Activated CD4-positive, alpha-beta T cell treated with anti-CD3 and anti-CD28 coated beads, Interleukin-2, amount 10 ng/mL, durations not matched to agents 7 days and 5 days (primary cell): Measurements from ENCODE around the gene TBC1D22A. TPM values are rescaled to one million over a fixed set of nuclear protein-coding genes. Genes with fewer than 3 reads are reported as not detected.
"Not testable (repeated sequence)": the region's sequence is repeated elsewhere in the genome, so short reads cannot be mapped to it uniquely, and the experiment has no call there.

Experiments used
- CTCF ChIA-PET: fragments of 350-600 bp; sonication (Branson Sonifier 250); formaldehyde crosslinking; loops from one replicate; lab custom pipeline; 2021; ENCODE audit warnings: antibody characterized with exemption; lab: Charles Lee
- POLR2A ChIA-PET: fragments of 350-600 bp; sonication (Branson Sonifier 250); formaldehyde crosslinking; loops from one replicate; lab custom pipeline; 2021; ENCODE audit warnings: antibody characterized with exemption; lab: Charles Lee
- DNase-seq: peaks from one replicate; pipeline ENCODE4 v3.0.0-alpha.2; 2020
- H3K27ac Mint-ChIP-seq: one replicate; pipeline ENCODE4 v1.8.0; 2021; ENCODE audit warnings: mild to moderate bottlenecking, moderate library complexity, mixed read lengths
- H3K27me3 Mint-ChIP-seq: one replicate; pipeline ENCODE4 v1.8.0; 2021; ENCODE audit warnings: mixed read lengths
- H3K36me3 Mint-ChIP-seq: one replicate; pipeline ENCODE4 v1.8.0; 2021; ENCODE audit warnings: low read depth, mixed read lengths
- H3K4me1 Mint-ChIP-seq: one replicate; pipeline ENCODE4 v1.8.0; 2021; ENCODE audit warnings: mixed read lengths
- H3K4me3 Mint-ChIP-seq: one replicate; pipeline ENCODE4 v1.8.0; 2021; ENCODE audit warnings: mild to moderate bottlenecking, moderate library complexity, mixed read lengths
- H3K9me3 Mint-ChIP-seq: one replicate; pipeline ENCODE4 v1.8.0; 2021; ENCODE audit warnings: mixed read lengths
- total RNA-seq, 2 experiments: library from RNA; stranded (reverse); gene quantifications; one replicate each; pipeline ENCODE4 v1.2.3, GENCODE V29; 2021

Gene TBC1D22A
- total RNA-seq, 2 experiments from 2014 or later: 34.1 to 39.2 TPM

- H3K27me3 Mint-ChIP-seq: no peaks in the 10 kb centered on the region
- H3K36me3 Mint-ChIP-seq: peaks cover 43% of the 10 kb centered on the region
- CTCF ChIA-PET: interaction anchor here (1.0 to 1.6 kb wide), 3 partner anchors 9 to 28 kb away, joined by 3 to 5 read pairs (median 4); no protein-coding TSS in a partner anchor
- peaks cover 12% of the 10 kb centered on the region for H3K4me1 Mint-ChIP-seq
- DNase-seq: no peak
- POLR2A ChIA-PET: no interaction called here
- no peak overlapping the region for H3K4me3 Mint-ChIP-seq
- H3K9me3 Mint-ChIP-seq: peaks cover 2% of the 10 kb centered on the region
- H3K27ac Mint-ChIP-seq: no peak overlapping the region
These were observed 53.7 kb downstream of the TBC1D22A start for GRCh38 chr22:46815896-46816731.

DNA sequence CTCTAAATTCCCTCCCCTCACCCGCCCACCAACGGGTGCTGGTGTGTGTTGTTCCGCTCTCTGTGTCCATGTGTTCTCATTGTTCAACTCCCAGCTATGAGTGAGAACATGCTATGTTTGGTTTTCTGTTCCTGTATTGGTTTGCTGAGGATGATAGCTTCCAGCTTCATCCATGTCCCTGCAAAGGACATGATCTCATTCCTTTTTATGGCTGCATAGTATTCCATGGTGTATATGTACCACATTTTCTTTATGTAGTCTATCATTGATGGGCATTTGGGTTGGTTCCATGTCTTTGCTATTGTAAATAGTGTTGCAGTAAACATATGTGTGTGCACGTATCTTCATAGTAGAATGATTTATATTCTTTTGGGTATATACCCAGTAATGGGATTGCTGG is 54.9 kb downstream of the TBC1D22A start:
- POLR2A ChIA-PET, H3K27me3 Mint-ChIP-seq, H3K27ac Mint-ChIP-seq, DNase-seq, H3K9me3 Mint-ChIP-seq, H3K4me3 Mint-ChIP-seq: not testable (repeated sequence)
- H3K36me3 Mint-ChIP-seq: peaks cover 45% of the 10 kb centered on the region
- peaks cover 12% of the 10 kb centered on the region for H3K4me1 Mint-ChIP-seq
- CTCF ChIA-PET: interaction anchor here (0.7 to 1.6 kb wide), 2 partner anchors 27 to 521 kb away, joined by 4 read pairs; no protein-coding TSS in a partner anchor

DNA sequence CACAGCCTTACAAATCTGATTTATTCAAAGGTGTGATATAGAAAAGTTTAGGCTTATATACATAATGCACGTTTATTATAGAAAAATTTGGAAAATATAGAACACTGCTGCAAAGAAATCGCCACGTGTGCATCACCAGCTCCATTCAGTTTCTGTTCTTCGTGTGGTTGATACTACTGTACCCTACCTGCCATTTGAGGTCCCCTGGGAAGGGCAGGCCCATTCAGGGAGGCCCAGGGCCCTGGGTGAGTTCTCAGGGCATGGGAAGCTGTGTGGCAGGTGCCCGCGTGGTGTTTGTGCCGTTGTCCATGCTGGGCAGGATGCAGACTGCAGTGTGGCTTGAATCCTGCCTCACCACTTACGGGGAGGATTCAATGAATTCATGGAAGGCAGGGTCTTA is 60.8 kb downstream of the TBC1D22A start:
- POLR2A ChIA-PET: no interaction called here
- Mint-ChIP-seq H3K9me3 (no peaks in the 10 kb centered on the region), H3K36me3 (peaks cover 32% of the 10 kb centered on the region), H3K27me3 (no peaks in the 10 kb centered on the region), H3K27ac (no peak overlapping the region), H3K4me1 (no peaks in the 10 kb centered on the region), H3K4me3 (no peak overlapping the region)
- DNase-seq: no peak
- CTCF ChIA-PET: no interaction called here

DNA sequence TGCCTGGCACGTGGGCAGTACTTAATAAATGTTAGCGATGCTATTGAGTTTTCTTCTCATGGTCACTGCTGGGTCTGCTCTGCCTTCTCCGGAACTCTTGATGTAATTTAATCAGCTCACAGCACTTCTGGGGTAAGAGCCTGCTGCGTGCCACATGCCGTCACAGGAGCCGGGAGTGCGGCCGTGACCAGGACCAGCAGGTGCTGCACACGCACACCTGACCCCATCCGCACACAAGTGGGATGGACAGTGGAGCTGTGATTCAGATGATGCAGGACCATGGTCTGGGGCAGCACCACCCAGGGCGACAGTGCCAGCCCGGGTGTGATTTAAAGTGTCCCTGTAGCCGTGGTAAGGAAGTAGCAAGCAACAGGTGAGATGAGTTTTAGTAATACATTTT is 61.2 kb downstream of the TBC1D22A start:
- Mint-ChIP-seq H3K27ac (no peak overlapping the region), H3K27me3 (no peaks in the 10 kb centered on the region), H3K36me3 (peaks cover 32% of the 10 kb centered on the region), H3K4me3 (no peak overlapping the region), H3K9me3 (no peaks in the 10 kb centered on the region), H3K4me1 (peaks cover under 1% of the 10 kb centered on the region)
- DNase-seq: no peak
- ChIA-PET POLR2A (no interaction called here), CTCF (no interaction called here)

DNA sequence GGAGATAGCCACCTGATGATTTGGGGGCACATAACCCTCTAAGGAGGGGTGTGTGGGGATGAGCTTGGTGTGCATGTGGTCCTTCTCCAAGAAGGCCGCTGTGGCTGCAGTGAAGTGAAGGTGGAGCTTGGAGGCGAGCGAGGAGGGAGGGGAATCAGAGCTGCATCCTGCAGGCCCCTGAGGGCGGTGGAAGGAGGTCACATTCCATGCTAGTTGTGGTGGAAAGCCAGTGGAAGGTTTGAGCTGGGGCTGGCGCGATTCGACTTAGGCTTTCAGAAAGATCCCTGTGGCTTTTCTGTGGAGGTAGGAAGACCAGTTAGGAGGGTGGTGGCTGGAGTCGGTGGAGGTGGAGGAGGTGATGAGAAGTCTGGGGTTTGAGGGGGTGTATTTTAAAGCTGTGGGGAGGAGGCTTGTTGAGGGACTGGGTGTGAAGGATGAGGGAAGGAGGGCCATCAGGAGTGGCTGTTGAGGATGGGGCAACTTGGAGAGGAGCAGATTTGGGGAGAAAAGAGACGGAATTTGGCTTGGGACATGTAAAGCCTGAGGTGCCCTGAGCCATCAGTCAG is 62.0 kb downstream of the TBC1D22A start:
- no peaks in the 10 kb centered on the region for H3K27me3 Mint-ChIP-seq
- CTCF ChIA-PET: interaction anchor here (1.3 kb wide), 1 partner anchor 8 kb away, joined by 3 read pairs; no protein-coding TSS in a partner anchor
- POLR2A ChIA-PET: no interaction called here
- H3K36me3 Mint-ChIP-seq: peaks cover 32% of the 10 kb centered on the region
- H3K9me3 Mint-ChIP-seq: no peaks in the 10 kb centered on the region
- H3K4me1 Mint-ChIP-seq: peaks cover 1% of the 10 kb centered on the region
- DNase-seq: no peak
- no peak overlapping the region for H3K4me3 Mint-ChIP-seq
- no peak overlapping the region for H3K27ac Mint-ChIP-seq

DNA sequence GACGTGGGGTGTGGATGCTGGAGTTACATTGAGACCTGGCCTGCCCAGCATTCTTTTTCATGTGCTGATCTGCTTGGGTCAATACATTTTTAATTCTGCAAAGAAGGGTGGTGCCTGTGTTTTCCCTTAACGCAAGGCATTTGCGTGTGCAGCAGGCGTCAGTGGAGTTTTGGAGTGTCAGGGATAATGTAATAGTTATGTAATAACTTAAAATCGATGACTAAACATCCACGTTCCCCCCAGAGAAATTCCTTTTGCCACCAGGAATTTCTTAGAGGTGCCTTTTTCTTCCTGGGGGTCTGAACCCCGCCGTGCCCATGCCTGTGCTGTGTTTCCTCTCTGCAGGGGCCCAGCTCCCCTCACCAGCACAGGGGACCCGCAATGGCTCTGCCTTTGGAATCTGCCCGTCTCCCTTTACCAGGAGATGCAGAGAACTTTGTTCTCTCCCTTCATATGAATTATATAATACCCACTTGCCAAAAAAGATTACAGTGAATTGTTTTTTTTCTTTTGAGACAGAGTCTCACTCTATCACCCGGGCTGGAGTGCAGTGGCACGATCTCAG is 62.6 kb downstream of the TBC1D22A start:
- Mint-ChIP-seq H3K4me3 (no peak overlapping the region), H3K4me1 (peaks cover 1% of the 10 kb centered on the region), H3K36me3 (peaks cover 32% of the 10 kb centered on the region), H3K9me3 (no peaks in the 10 kb centered on the region), H3K27ac (no peak overlapping the region), H3K27me3 (no peaks in the 10 kb centered on the region)
- no peak for DNase-seq
- POLR2A ChIA-PET: no interaction called here
- CTCF ChIA-PET: interaction anchor here (1.3 kb wide), 1 partner anchor 9 kb away, joined by 3 read pairs; no protein-coding TSS in a partner anchor

DNA sequence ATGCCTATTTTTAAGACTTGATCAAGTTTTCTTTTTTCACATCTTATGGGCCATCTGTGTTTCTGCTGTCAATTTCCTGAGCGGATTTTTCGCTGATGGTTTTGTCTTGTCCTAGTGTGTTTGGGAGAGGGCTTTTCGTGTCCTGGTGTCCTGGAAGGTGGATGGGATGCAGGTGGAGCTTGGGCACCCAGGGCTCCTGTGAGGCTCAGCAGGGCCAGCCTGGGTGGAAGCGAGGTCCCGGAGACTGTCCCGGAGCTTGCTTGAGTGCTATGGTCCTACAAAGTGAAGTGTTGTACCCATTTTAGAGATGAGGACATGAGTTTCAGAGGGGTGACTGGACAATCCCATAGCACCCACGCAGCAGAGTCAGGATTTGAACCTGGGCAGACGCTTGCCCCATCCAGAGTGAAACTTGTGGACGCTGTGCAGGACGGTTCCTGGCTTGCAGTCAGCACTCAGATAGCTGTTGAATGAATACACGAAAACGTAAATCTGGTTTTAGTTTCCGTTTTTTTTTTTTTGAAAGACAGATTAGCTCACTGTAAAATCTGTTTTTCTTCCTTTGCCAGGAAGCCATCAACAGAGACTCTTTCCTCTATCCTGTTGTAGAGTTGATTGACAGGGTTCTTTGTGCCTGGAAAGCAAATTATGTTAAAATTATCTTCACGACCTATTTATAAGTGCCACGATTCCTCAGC is 64.1 kb downstream of the TBC1D22A start:
- Mint-ChIP-seq H3K4me3 (no peak overlapping the region), H3K27me3 (no peaks in the 10 kb centered on the region), H3K9me3 (no peaks in the 10 kb centered on the region), H3K27ac (no peak overlapping the region), H3K36me3 (peaks cover 30% of the 10 kb centered on the region), H3K4me1 (peaks cover 1% of the 10 kb centered on the region)
- DNase-seq: no peak
- POLR2A ChIA-PET: interaction anchor here (0.6 kb wide), 1 partner anchor 514 kb away, joined by 3 read pairs; no protein-coding TSS in a partner anchor
- CTCF ChIA-PET: interaction anchor here (0.9 kb wide), 1 partner anchor 263 kb away, joined by 3 read pairs; no protein-coding TSS in a partner anchor

DNA sequence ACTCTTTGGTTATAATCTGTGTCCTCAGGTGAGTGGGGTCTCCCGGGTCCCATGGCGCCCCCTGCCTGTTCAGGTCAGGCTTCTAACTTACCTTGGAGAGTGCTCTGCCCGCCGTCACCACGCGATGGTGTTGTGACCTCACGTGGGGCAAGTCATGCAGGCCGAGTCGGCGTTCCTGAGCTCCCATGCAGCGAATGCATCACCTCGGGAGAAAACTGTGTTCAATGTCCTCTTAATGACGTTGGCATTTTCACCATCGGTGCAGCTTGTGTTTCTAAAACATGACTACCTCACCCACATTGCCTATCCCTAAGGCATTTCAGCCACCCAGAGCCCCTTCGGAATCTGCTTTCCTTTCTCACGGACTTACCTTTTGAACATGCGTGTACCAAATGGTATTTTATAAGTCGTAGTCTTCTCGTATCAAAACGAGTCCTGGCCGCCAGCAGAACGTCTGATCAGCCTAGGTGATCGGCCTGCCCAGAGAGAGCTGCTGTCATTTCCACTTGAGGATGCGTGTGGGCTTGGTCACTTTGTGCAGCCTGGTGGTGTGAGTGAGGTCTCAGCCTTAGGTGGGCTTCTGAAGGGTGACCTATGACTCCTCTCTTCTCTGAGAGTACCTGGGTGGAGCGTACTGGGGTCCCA is 64.8 kb downstream of the TBC1D22A start:
- no peaks in the 10 kb centered on the region for H3K9me3 Mint-ChIP-seq
- ChIA-PET POLR2A (no interaction called here), CTCF (interaction anchor here (0.9 kb wide), 1 partner anchor 264 kb away, joined by 3 read pairs; no protein-coding TSS in a partner anchor)
- no peak overlapping the region for H3K27ac Mint-ChIP-seq
- H3K36me3 Mint-ChIP-seq: peaks cover 35% of the 10 kb centered on the region
- no peak overlapping the region for H3K4me3 Mint-ChIP-seq
- no peak for DNase-seq
- H3K27me3 Mint-ChIP-seq: no peaks in the 10 kb centered on the region
- H3K4me1 Mint-ChIP-seq: peaks cover 1% of the 10 kb centered on the region

DNA sequence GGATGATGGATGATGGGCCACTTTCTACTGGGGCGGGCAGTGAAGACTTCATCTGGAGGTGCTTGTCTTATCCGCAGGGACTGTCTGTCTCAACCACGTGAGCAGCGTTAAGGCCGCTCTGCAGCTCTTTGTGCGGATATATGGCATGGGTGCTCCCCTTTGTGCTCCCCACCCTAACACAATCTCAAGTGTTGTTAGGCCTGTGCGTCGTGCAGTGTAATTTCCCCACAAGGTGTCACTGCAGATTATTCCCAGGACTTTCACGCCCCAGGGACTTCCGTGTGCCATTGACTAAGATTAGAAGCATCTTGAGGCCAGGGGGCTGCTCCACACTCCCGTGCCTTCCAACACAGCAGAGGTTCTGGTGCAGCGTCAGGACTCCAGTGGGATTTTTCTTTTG is 65.3 kb downstream of the TBC1D22A start:
- Mint-ChIP-seq H3K4me3 (no peak overlapping the region), H3K36me3 (peaks cover 35% of the 10 kb centered on the region), H3K27me3 (no peaks in the 10 kb centered on the region), H3K9me3 (no peaks in the 10 kb centered on the region), H3K27ac (no peak overlapping the region), H3K4me1 (peaks cover 1% of the 10 kb centered on the region)
- POLR2A ChIA-PET: no interaction called here
- CTCF ChIA-PET: interaction anchor here (0.9 kb wide), 1 partner anchor 264 kb away, joined by 3 read pairs; no protein-coding TSS in a partner anchor
- DNase-seq: no peak

DNA sequence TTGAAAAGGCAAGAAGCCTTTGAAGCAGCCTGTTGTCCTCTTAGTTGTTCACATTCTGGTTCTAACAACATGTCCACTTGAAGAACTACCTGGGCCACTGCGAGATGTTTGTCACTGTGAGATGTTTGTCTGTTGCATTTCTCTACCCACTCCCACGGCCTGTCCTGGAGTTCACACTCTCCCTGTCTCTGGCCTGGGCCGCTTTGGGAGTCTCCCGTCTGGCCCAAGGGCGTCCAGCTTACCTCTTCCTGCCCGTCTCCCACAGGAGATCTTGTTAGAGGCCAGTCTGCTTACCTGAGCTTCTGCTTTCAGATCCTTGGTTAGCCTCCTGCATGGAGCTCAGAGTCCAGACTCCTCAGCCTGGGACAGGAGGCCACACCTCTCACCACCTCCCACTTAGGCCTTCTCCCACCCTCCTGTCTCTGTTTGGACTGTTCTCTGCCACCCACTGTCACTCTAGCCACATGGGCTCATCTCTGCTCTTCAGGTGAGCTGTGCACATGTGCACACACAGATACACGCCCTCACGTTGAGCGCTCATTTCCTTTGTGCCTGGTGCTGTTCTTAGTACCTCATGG is 66.0 kb downstream of the TBC1D22A start:
- Mint-ChIP-seq H3K4me1 (peaks cover 1% of the 10 kb centered on the region), H3K36me3 (peaks cover 39% of the 10 kb centered on the region), H3K27me3 (no peaks in the 10 kb centered on the region), H3K9me3 (peaks cover 2% of the 10 kb centered on the region), H3K27ac (no peak overlapping the region), H3K4me3 (no peak overlapping the region)
- DNase-seq: no peak
- ChIA-PET POLR2A (no interaction called here), CTCF (no interaction called here)

DNA sequence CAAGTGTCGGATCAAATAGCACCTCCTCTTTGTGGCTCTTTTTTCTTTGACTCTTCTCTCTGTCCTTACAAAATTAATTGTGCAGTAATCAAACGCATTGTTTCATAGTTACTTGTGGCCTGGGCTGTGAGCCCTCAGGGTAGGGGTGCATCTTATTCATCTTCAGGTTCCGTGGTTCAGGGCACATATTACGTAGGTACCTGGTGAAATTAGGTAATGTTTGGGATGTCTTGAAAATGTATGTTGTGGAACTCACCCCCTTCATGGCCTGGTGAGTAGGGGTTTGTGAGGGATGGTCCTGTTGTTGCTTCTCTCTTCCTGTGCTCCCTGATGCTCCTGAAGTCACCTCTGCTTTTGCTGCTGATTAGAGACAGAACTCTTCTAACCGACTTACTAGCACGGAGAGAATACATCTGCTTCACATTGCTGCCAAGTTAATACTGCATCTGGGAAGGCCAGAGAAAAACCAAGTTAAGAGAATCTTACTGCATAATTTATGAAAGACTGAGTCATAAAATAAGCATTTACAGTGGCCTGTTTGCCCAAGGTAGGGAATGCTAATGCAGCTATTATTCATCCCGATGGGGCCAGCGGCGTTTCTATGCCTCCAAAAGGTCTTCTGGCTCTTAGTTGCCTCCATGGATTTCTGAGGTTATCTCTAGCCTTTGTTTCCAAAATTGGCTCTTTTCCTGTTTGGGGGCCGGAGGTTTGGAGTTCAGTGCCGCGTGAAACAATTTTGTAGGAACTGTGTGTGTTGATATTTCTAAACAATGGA is 66.9 kb downstream of the TBC1D22A start:
- Mint-ChIP-seq H3K4me3 (no peak overlapping the region), H3K9me3 (peaks cover 6% of the 10 kb centered on the region), H3K27ac (no peak overlapping the region), H3K4me1 (peaks cover 1% of the 10 kb centered on the region), H3K27me3 (no peaks in the 10 kb centered on the region), H3K36me3 (peaks cover 46% of the 10 kb centered on the region)
- ChIA-PET POLR2A (no interaction called here), CTCF (interaction anchor here (1.0 kb wide), 1 partner anchor 16 kb away, joined by 3 read pairs; no protein-coding TSS in a partner anchor)
- no peak for DNase-seq
